Measurements from ENCODE around the gene ANO4.

The ANO4 gene

GRCh38 chr12:100794441-100795173 lies at the start of gene ANO4:
Gene ANO4 (plus strand): TSS chr12:100794776. CDS start chr12:100901786, 107,010 bp downstream.
- DNase-seq: no peak

- DNase-seq: no peak
Observed at GRCh38 chr12:100745378-100746071, 49.1 kb upstream of the ANO4 start.

GRCh38 chr12:100752841-100753240 lies 41.7 kb upstream of the ANO4 start:
- no peak for DNase-seq

- DNase-seq: no peak
Observed at GRCh38 chr12:100753837-100754236, 40.7 kb upstream of the ANO4 start.

GRCh38 chr12:100755186-100755585 lies 39.4 kb upstream of the ANO4 start:
- DNase-seq: no peak

- no peak for DNase-seq
Observed at GRCh38 chr12:100758083-100758482, 36.5 kb upstream of the ANO4 start.

- no peak for DNase-seq
Observed at GRCh38 chr12:100767371-100767770, 27.2 kb upstream of the ANO4 start.

- no peak for DNase-seq
Observed at GRCh38 chr12:100767950-100768349, 26.6 kb upstream of the ANO4 start.

GRCh38 chr12:100778967-100779590 lies 15.5 kb upstream of the ANO4 start:
- DNase-seq: no peak

GRCh38 chr12:100789146-100789545 lies 5.4 kb upstream of the ANO4 start:
- no peak for DNase-seq

GRCh38 chr12:100789975-100790374 lies 4.6 kb upstream of the ANO4 start:
- no peak for DNase-seq

GRCh38 chr12:100790552-100790951 lies 4.0 kb upstream of the ANO4 start:
- no peak for DNase-seq

- no peak for DNase-seq
Observed at GRCh38 chr12:100793182-100793581, 1.4 kb upstream of the ANO4 start.

- DNase-seq: no peak
Observed at GRCh38 chr12:100795174-100795799, 711 bp downstream of the ANO4 start.

- DNase-seq: no peak
Observed at GRCh38 chr12:100795800-100796179, 1.2 kb downstream of the ANO4 start.

GRCh38 chr12:100796621-100797020 lies 2.0 kb downstream of the ANO4 start:
- no peak for DNase-seq

- no peak for DNase-seq
Observed at GRCh38 chr12:100797246-100797645, 2.7 kb downstream of the ANO4 start.

- DNase-seq: no peak
Observed at GRCh38 chr12:100797786-100798185, 3.2 kb downstream of the ANO4 start.

- DNase-seq: no peak
Observed at GRCh38 chr12:100798286-100799160, 3.9 kb downstream of the ANO4 start.

GRCh38 chr12:100799770-100800169 lies 5.2 kb downstream of the ANO4 start:
- DNase-seq: no peak

- no peak for DNase-seq
Observed at GRCh38 chr12:100800723-100801122, 6.1 kb downstream of the ANO4 start.

- no peak for DNase-seq
Observed at GRCh38 chr12:100801320-100801719, 6.7 kb downstream of the ANO4 start.

GRCh38 chr12:100808777-100809176 lies 14.2 kb downstream of the ANO4 start:
- no peak for DNase-seq
